IMR-90 (cell line): Measurements from ENCODE around the gene KRTAP10-5. TPM values are rescaled to one million over a fixed set of nuclear protein-coding genes. Genes with fewer than 3 reads are reported as not detected.

ENCODE experiments used
- ATAC-seq: fragments of 200-7000 bp; cut with Tn5 transposase; 2 replicates; pipeline ENCODE4 v1.9.1; 2020; ENCODE audit warnings: low read depth, mild to moderate bottlenecking, moderate library complexity
- BruUV-seq: library from RNA; stranded (reverse); fragments of 400-500 nt; replicated peaks from 2 replicates; lab custom pipeline; 2021; lab: Mats Ljungman, UMichigan
- CTCF ChIA-PET: fragments of 300-600 bp; formaldehyde crosslinking; extraction: SDS; loops from one replicate; lab custom pipeline; 2021; ENCODE audit warnings: antibody characterized with exemption; lab: Yijun Ruan, JAX
- POLR2A ChIA-PET: fragments of 300-600 bp; sonication (Branson Sonifier 250); formaldehyde crosslinking; loops from one replicate; lab custom pipeline; 2022; ENCODE audit warnings: antibody characterized with exemption; ENCODE audit not compliant: unreplicated experiment; lab: Charles Lee
- DNase-seq: peaks from one replicate; pipeline ENCODE4 v3.0.0; 2013
- H2AFZ ChIP-seq: replicated peaks from 2 replicates; pipeline ENCODE3; 2013; ENCODE audit warnings: low read length, mild to moderate bottlenecking; ENCODE audit not compliant: poor library complexity
- H2AK5ac ChIP-seq: 2 replicates; pipeline ENCODE4 v1.6.1; 2013; ENCODE audit warnings: low read depth, low read length, inconsistent platforms
- H2AK9ac ChIP-seq: replicated peaks from 2 replicates; pipeline ENCODE3; 2013; ENCODE audit warnings: mild to moderate bottlenecking, low read depth, low read length, moderate library complexity; ENCODE audit not compliant: poor library complexity
- H2BK120ac ChIP-seq: 2 replicates; pipeline ENCODE4 v1.6.1; 2013; ENCODE audit warnings: low read depth, low read length, inconsistent platforms
- H2BK15ac ChIP-seq: 3 replicates; pipeline ENCODE4 v1.6.1; 2013; ENCODE audit warnings: low read depth, low read length, inconsistent platforms
- H2BK20ac ChIP-seq: 2 replicates; pipeline ENCODE4 v1.6.1; 2013; ENCODE audit warnings: low read depth, mild to moderate bottlenecking, inconsistent platforms, low read length, moderate library complexity
- H2BK5ac ChIP-seq: 2 replicates; pipeline ENCODE4 v1.6.1; 2013; ENCODE audit warnings: mild to moderate bottlenecking, low read depth, low read length, inconsistent platforms; ENCODE audit not compliant: poor library complexity, severe bottlenecking
- H3K14ac ChIP-seq: replicated peaks from 2 replicates; pipeline ENCODE4 v1.6.1; 2013; ENCODE audit warnings: low read depth, low read length, inconsistent platforms
- H3K18ac ChIP-seq: 2 replicates; pipeline ENCODE4 v1.6.1; 2013; ENCODE audit warnings: low read depth, low read length, control low read depth
- H3K23ac ChIP-seq: 2 replicates; pipeline ENCODE4 v1.6.1; 2013; ENCODE audit warnings: low read depth, low read length, inconsistent platforms
- H3K27ac ChIP-seq: 2 replicates; pipeline ENCODE4 v1.5.1; 2013; ENCODE audit warnings: mild to moderate bottlenecking, control low read depth, low read length; ENCODE audit not compliant: insufficient read depth
- H3K27me3 ChIP-seq: 2 replicates; pipeline ENCODE4 v1.6.1; 2013; ENCODE audit warnings: low read length; ENCODE audit not compliant: control insufficient read depth, insufficient read depth
- H3K36me3 ChIP-seq: 2 replicates; pipeline ENCODE4 v1.6.1; 2013; ENCODE audit warnings: low read length, mixed read lengths; ENCODE audit not compliant: control insufficient read depth, insufficient read depth
- H3K4ac ChIP-seq: 2 replicates; pipeline ENCODE4 v1.6.1; 2013; ENCODE audit warnings: low read depth, low read length, inconsistent platforms
- H3K4me1 ChIP-seq: 2 replicates; pipeline ENCODE4 v1.6.1; 2013; ENCODE audit warnings: low read length, mixed read lengths; ENCODE audit not compliant: control insufficient read depth, insufficient read depth
- H3K4me2 ChIP-seq: 2 replicates; pipeline ENCODE4 v1.6.1; 2013; ENCODE audit warnings: low read depth, mild to moderate bottlenecking, control low read depth, low read length, moderate library complexity
- H3K4me3 ChIP-seq: 2 replicates; pipeline ENCODE4 v1.5.1; 2013; ENCODE audit warnings: low read depth, mild to moderate bottlenecking, control low read depth, low read length, moderate library complexity; ENCODE audit not compliant: insufficient read depth
- H3K56ac ChIP-seq: 2 replicates; pipeline ENCODE4 v1.6.1; 2013; ENCODE audit warnings: low read length, inconsistent platforms; ENCODE audit not compliant: insufficient read depth; ENCODE audit errors: extremely low read depth
- H3K79me1 ChIP-seq, 2 experiments: 2 replicates each; pipeline ENCODE4 v1.6.1; 2013; ENCODE audit warnings: low read length in 2 of 2, inconsistent platforms in 1 of 2, low read depth in 1 of 2
- H3K9ac ChIP-seq: 2 replicates; pipeline ENCODE4 v1.6.1; 2013; ENCODE audit warnings: low read depth, low read length, control low read depth
- H3K9me1 ChIP-seq: 2 replicates; pipeline ENCODE4 v1.6.1; 2013; ENCODE audit warnings: low read length, inconsistent platforms; ENCODE audit not compliant: insufficient read depth
- H3K9me3 ChIP-seq: 2 replicates; pipeline ENCODE4 v1.6.1; 2013; ENCODE audit warnings: low read length; ENCODE audit not compliant: control insufficient read depth, insufficient read depth
- H4K20me1 ChIP-seq: 2 replicates; pipeline ENCODE4 v1.6.1; 2013; ENCODE audit warnings: low read length, inconsistent platforms; ENCODE audit not compliant: insufficient read depth
- H4K5ac ChIP-seq: 2 replicates; pipeline ENCODE4 v1.6.1; 2013; ENCODE audit warnings: mild to moderate bottlenecking, low read depth, low read length, control low read depth
- H4K8ac ChIP-seq, 2 experiments: 2 replicates each; pipeline ENCODE4 v1.6.1; 2013; ENCODE audit warnings: low read depth in 2 of 2, low read length in 2 of 2, control low read depth in 1 of 2, inconsistent platforms in 1 of 2
- H4K91ac ChIP-seq: 2 replicates; pipeline ENCODE4 v1.6.1; 2013; ENCODE audit warnings: low read depth, low read length, inconsistent platforms; ENCODE audit not compliant: insufficient read depth
- BHLHE40 ChIP-seq: fragments of 150-350 bp; IDR thresholded peaks from 2 replicates; pipeline ENCODE4 v1.6.1; 2016; ENCODE audit warnings: mild to moderate bottlenecking, low read depth, low read length
- CEBPB ChIP-seq: IDR thresholded peaks from 2 replicates; pipeline ENCODE4 v1.6.1; 2012; ENCODE audit warnings: low read depth, low read length, improper control_type of control experiment
- CHD1 ChIP-seq: IDR thresholded peaks from 2 replicates; pipeline ENCODE4 v1.6.1; 2012; ENCODE audit warnings: low read depth, low read length, improper control_type of control experiment
- CTCF ChIP-seq: conservative IDR thresholded peaks from 2 replicates; pipeline ENCODE4 v1.5.1; 2012; ENCODE audit warnings: mild to moderate bottlenecking, low read depth, low read length, improper control_type of control experiment
- FOS ChIP-seq: fragments of 150-350 bp; IDR thresholded peaks from 2 replicates; pipeline ENCODE4 v1.6.1; 2016; ENCODE audit warnings: low read depth, low read length
- MAFK ChIP-seq: IDR thresholded peaks from 2 replicates; pipeline ENCODE4 v1.6.1; 2012; ENCODE audit warnings: low read depth, low read length, improper control_type of control experiment
- MAZ ChIP-seq: IDR thresholded peaks from 2 replicates; pipeline ENCODE4 v1.6.1; 2012; ENCODE audit warnings: low read depth, mild to moderate bottlenecking, low read length, improper control_type of control experiment, moderate library complexity, borderline replicate concordance
- MXI1 ChIP-seq: IDR thresholded peaks from 2 replicates; pipeline ENCODE4 v1.6.1; 2012; ENCODE audit warnings: low read depth, mild to moderate bottlenecking, low read length, moderate library complexity, borderline replicate concordance
- NFE2L2 ChIP-seq: fragments of 150-350 bp; IDR thresholded peaks from 2 replicates; pipeline ENCODE4 v1.6.1; 2016; ENCODE audit warnings: low read depth, mild to moderate bottlenecking, low read length
- POLR2A ChIP-seq: IDR thresholded peaks from 2 replicates; pipeline ENCODE4 v1.6.1; 2012; ENCODE audit warnings: mild to moderate bottlenecking, low read depth, low read length
- RAD21 ChIP-seq: IDR thresholded peaks from 2 replicates; pipeline ENCODE4 v1.6.1; 2012; ENCODE audit warnings: low read length, improper control_type of control experiment
- RCOR1 ChIP-seq: IDR thresholded peaks from 2 replicates; pipeline ENCODE4 v1.6.1; 2012; ENCODE audit warnings: mild to moderate bottlenecking, low read length, improper control_type of control experiment; ENCODE audit not compliant: insufficient replicate concordance
- RFX5 ChIP-seq: IDR thresholded peaks from 2 replicates; pipeline ENCODE4 v1.8.0; 2012; ENCODE audit warnings: low read depth, mild to moderate bottlenecking, low read length, moderate library complexity
- SMC3 ChIP-seq: fragments of 150-350 bp; IDR thresholded peaks from 2 replicates; pipeline ENCODE4 v1.6.1; 2016; ENCODE audit warnings: low read depth, mild to moderate bottlenecking, antibody characterized with exemption, low read length, moderate library complexity
- WGBS, 2 experiments: methylation state at CpG; one replicate each; pipeline versions ENCODE4 v1.1.5 to v1.1.7; 2013; ENCODE audit warnings: missing lambda C conversion rate in 2 of 2; ENCODE audit not compliant: insufficient read length in 1 of 2; ENCODE audit errors: extremely low coverage in 2 of 2; 5-methylcytosine and 5-hydroxymethylcytosine counted together
- dilution Hi-C: fragments of 300-500 bp; cut with HindIII; formaldehyde crosslinking; loops from one replicate; pipeline ENCODE4 v1.14.3; 2018; ENCODE audit warnings: low sequenced_read_pairs; ENCODE audit not compliant: unreplicated experiment
- in situ Hi-C: fragments of 300-500 bp; cut with MboI; formaldehyde crosslinking; loops from 3 replicates; pipeline ENCODE4 v1.14.3; 2019; ENCODE audit warnings: low sequenced_read_pairs, inconsistent platforms, mixed read lengths
- intact Hi-C: fragments of 100-400 bp; cut with micrococcal nuclease; formaldehyde crosslinking; loops from 2 replicates; pipeline ENCODE4 v1.10.0; 2022
- polyA plus RNA-seq, 3 experiments: library from polyadenylated mRNA; depleted of rRNA; stranded (reverse); fragments of >200 nt; gene quantifications; 2 replicates each; pipeline ENCODE4 v1.2.3, GENCODE V29; 2012; ENCODE audit warnings: low replicate concordance in 1 of 3
- total RNA-seq: library from RNA; depleted of rRNA; stranded (reverse); fragments of >200 nt; gene quantifications from 2 replicates; pipeline ENCODE4 v1.2.3, GENCODE V29; 2012
- TF ChIP-seq, protein P1 (sequence below): fragments of 150-350 bp; IDR thresholded peaks from 2 replicates; pipeline ENCODE4 v1.6.1; 2017; ENCODE audit warnings: mild to moderate bottlenecking, antibody characterized with exemption, low read length, low read depth
- TF ChIP-seq, protein P2 (sequence below): fragments of 150-350 bp; IDR thresholded peaks from 2 replicates; pipeline ENCODE4 v1.6.1; 2016; ENCODE audit warnings: low read depth, mild to moderate bottlenecking, low read length, moderate library complexity, borderline replicate concordance

Gene KRTAP10-5
- total and polyA plus RNA-seq, 2 of the 4 experiments (the other 2 are of a cell fraction): not detected

GRCh38 chr21:44611551-44611950 is 31.1 kb upstream of the KRTAP10-5 start:
- Histone ChIP-seq H3K4me2 (no peak overlapping the region), H3K9me3 (peaks cover 13% of the 10 kb centered on the region), H2AFZ (no peak overlapping the region), H2BK120ac (no peak overlapping the region), H2BK15ac (no peak overlapping the region), H3K9me1 (no peaks in the 10 kb centered on the region), H3K4me3 (no peak overlapping the region), H3K27ac (no peak overlapping the region), H3K9ac (no peak overlapping the region), H3K18ac (no peak overlapping the region), H3K56ac (no peak overlapping the region), H3K23ac (no peak overlapping the region), H3K4ac (no peak overlapping the region), H4K20me1 (no peaks in the 10 kb centered on the region), H3K14ac (no peak overlapping the region), H3K36me3 (no peaks in the 10 kb centered on the region), H3K27me3 (no peaks in the 10 kb centered on the region; the same call in 1 of the 2 replicates), H2BK20ac (no peak overlapping the region), H2AK5ac (no peak overlapping the region), H3K79me1 (no peaks in the 10 kb centered on the region), H4K91ac (no peak overlapping the region), H2BK5ac (no peak overlapping the region), H3K4me1 (no peaks in the 10 kb centered on the region), H4K5ac (no peak overlapping the region), H2AK9ac (no peak overlapping the region), H4K8ac (no peak overlapping the region)
- BruUV-seq: no TSS peak
- in situ Hi-C loops: no loop called here
- dilution Hi-C loops: no loop called here
- ChIA-PET POLR2A (no interaction called here), CTCF (no interaction called here)
- no peak for DNase-seq
- ATAC-seq: no peak
- TF ChIP-seq POLR2A (no peak), BHLHE40 (no peak), CTCF (no peak), MAZ (no peak), CHD1 (no peak), MAFK (no peak), NFE2L2 (no peak), RAD21 (no peak), MXI1 (no peak), RFX5 (no peak), FOS (no peak), CEBPB (no peak), RCOR1 (no peak), SMC3 (no peak)
- TF ChIP-seq, protein P1, sequence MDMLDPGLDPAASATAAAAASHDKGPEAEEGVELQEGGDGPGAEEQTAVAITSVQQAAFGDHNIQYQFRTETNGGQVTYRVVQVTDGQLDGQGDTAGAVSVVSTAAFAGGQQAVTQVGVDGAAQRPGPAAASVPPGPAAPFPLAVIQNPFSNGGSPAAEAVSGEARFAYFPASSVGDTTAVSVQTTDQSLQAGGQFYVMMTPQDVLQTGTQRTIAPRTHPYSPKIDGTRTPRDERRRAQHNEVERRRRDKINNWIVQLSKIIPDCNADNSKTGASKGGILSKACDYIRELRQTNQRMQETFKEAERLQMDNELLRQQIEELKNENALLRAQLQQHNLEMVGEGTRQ: no peak
- TF ChIP-seq, protein P2, sequence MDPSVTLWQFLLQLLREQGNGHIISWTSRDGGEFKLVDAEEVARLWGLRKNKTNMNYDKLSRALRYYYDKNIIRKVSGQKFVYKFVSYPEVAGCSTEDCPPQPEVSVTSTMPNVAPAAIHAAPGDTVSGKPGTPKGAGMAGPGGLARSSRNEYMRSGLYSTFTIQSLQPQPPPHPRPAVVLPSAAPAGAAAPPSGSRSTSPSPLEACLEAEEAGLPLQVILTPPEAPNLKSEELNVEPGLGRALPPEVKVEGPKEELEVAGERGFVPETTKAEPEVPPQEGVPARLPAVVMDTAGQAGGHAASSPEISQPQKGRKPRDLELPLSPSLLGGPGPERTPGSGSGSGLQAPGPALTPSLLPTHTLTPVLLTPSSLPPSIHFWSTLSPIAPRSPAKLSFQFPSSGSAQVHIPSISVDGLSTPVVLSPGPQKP: no peak
- intact Hi-C loops: no loop called here
- no CpG with 5 or more reads among the region's 4 CpGs for WGBS, 2 experiments
